HUES6 (cell line): ENCODE data around the gene ADGRA3.
"Not testable (repeated sequence)": the region's sequence is repeated elsewhere in the genome, so short reads cannot be mapped to it uniquely, and the experiment has no call there.

Source experiments
- H3K27ac ChIP-seq: 2 replicates; pipeline ENCODE4 v1.7.0; 2013; ENCODE audit warnings: low read depth, mild to moderate bottlenecking, low read length, inconsistent platforms
- H3K27me3 ChIP-seq: 2 replicates; pipeline ENCODE4 v1.6.1; 2013; ENCODE audit warnings: low read length; ENCODE audit not compliant: control insufficient read depth, insufficient read depth
- H3K36me3 ChIP-seq: 2 replicates; pipeline ENCODE4 v1.6.1; 2013; ENCODE audit warnings: low read length; ENCODE audit not compliant: control insufficient read depth, insufficient read depth
- H3K4me1 ChIP-seq: 2 replicates; pipeline ENCODE4 v1.6.1; 2013; ENCODE audit warnings: low read length; ENCODE audit not compliant: control insufficient read depth, insufficient read depth
- H3K4me3 ChIP-seq: 2 replicates; pipeline ENCODE4 v1.5.1; 2013; ENCODE audit warnings: low read depth, low read length
- H3K9ac ChIP-seq: one replicate; pipeline ENCODE4 v1.6.1; 2013; ENCODE audit warnings: mild to moderate bottlenecking, low read length
- H3K9me3 ChIP-seq: 2 replicates; pipeline ENCODE4 v1.6.1; 2013; ENCODE audit warnings: low read depth, low read length; ENCODE audit not compliant: control insufficient read depth, insufficient read depth

The ADGRA3 gene

GRCh38 chr4:22412013-22412412 is 103.9 kb downstream of the ADGRA3 start:
- Histone ChIP-seq H3K27me3 (no peaks in the 10 kb centered on the region), H3K4me1 (no peaks in the 10 kb centered on the region), H3K27ac (no peak overlapping the region), H3K4me3 (no peak overlapping the region), H3K36me3 (peaks cover 20% of the 10 kb centered on the region), H3K9ac (no peak overlapping the region), H3K9me3 (no peaks in the 10 kb centered on the region)

GRCh38 chr4:22410645-22411247 is 105.1 kb downstream of the ADGRA3 start:
- H3K36me3 ChIP-seq = peaks cover 21% of the 10 kb centered on the region
- H3K9me3 ChIP-seq = no peaks in the 10 kb centered on the region
- no peaks in the 10 kb centered on the region for H3K4me1 ChIP-seq
- H3K9ac ChIP-seq = no peak overlapping the region
- no peak overlapping the region for H3K4me3 ChIP-seq
- no peak overlapping the region for H3K27ac ChIP-seq
- no peaks in the 10 kb centered on the region for H3K27me3 ChIP-seq

GRCh38 chr4:22408474-22408873 is 107.4 kb downstream of the ADGRA3 start:
- H3K9ac ChIP-seq = no peak overlapping the region
- peaks cover 27% of the 10 kb centered on the region for H3K36me3 ChIP-seq
- H3K4me3 ChIP-seq = no peak overlapping the region
- no peaks in the 10 kb centered on the region for H3K9me3 ChIP-seq
- no peaks in the 10 kb centered on the region for H3K4me1 ChIP-seq
- H3K27ac ChIP-seq = no peak overlapping the region
- no peaks in the 10 kb centered on the region for H3K27me3 ChIP-seq

- no peak overlapping the region for H3K9ac ChIP-seq
- H3K27me3 ChIP-seq = no peaks in the 10 kb centered on the region
- peaks cover 25% of the 10 kb centered on the region for H3K36me3 ChIP-seq
- H3K27ac ChIP-seq = no peak overlapping the region
- no peaks in the 10 kb centered on the region for H3K9me3 ChIP-seq
- no peak overlapping the region for H3K4me3 ChIP-seq
- no peaks in the 10 kb centered on the region for H3K4me1 ChIP-seq
Measured at GRCh38 chr4:22407361-22407760, 108.5 kb downstream of the ADGRA3 start.

- Histone ChIP-seq H3K9me3 (no peaks in the 10 kb centered on the region), H3K4me1 (no peaks in the 10 kb centered on the region), H3K9ac (no peak overlapping the region), H3K27ac (no peak overlapping the region), H3K36me3 (peaks cover 43% of the 10 kb centered on the region), H3K4me3 (no peak overlapping the region), H3K27me3 (no peaks in the 10 kb centered on the region)
Measured at GRCh38 chr4:22398671-22399070, 117.2 kb downstream of the ADGRA3 start.

- no peak overlapping the region for H3K4me3 ChIP-seq
- no peak overlapping the region for H3K9ac ChIP-seq
- no peaks in the 10 kb centered on the region for H3K27me3 ChIP-seq
- H3K9me3 ChIP-seq = no peaks in the 10 kb centered on the region
- no peaks in the 10 kb centered on the region for H3K4me1 ChIP-seq
- no peak overlapping the region for H3K27ac ChIP-seq
- peaks cover 27% of the 10 kb centered on the region for H3K36me3 ChIP-seq
Measured at GRCh38 chr4:22391551-22391950, 124.3 kb downstream of the ADGRA3 start.

GRCh38 chr4:22389240-22389870 is 126.5 kb downstream of the ADGRA3 start:
- Histone ChIP-seq H3K9ac (no peak overlapping the region), H3K27ac (no peak overlapping the region), H3K36me3 (peaks cover 37% of the 10 kb centered on the region), H3K4me1 (no peaks in the 10 kb centered on the region), H3K27me3 (no peaks in the 10 kb centered on the region), H3K4me3 (no peak overlapping the region), H3K9me3 (no peaks in the 10 kb centered on the region)

- Histone ChIP-seq H3K27ac (no peak overlapping the region), H3K4me3 (no peak overlapping the region), H3K27me3 (no peaks in the 10 kb centered on the region), H3K9me3 (no peaks in the 10 kb centered on the region), H3K36me3 (peaks cover 36% of the 10 kb centered on the region), H3K4me1 (no peaks in the 10 kb centered on the region), H3K9ac (no peak overlapping the region)
Measured at GRCh38 chr4:22385611-22386011, 130.3 kb downstream of the ADGRA3 start.

- H3K27me3 ChIP-seq = no peaks in the 10 kb centered on the region
- H3K36me3 ChIP-seq = peaks cover 36% of the 10 kb centered on the region
Measured at GRCh38 chr4:22384154-22384553, 131.7 kb downstream of the ADGRA3 start.

GRCh38 chr4:22382216-22382615 is 133.7 kb downstream of the ADGRA3 start:
- H3K4me3 ChIP-seq, H3K27me3 ChIP-seq, H3K27ac ChIP-seq, H3K4me1 ChIP-seq, H3K9ac ChIP-seq, H3K9me3 ChIP-seq: not testable (repeated sequence)
- H3K36me3 ChIP-seq = peaks cover 19% of the 10 kb centered on the region

More at GRCh38 chr4:22384154-22384553, 131.7 kb downstream of the ADGRA3 start:
- Histone ChIP-seq H3K4me3 (no peak overlapping the region), H3K9ac (no peak overlapping the region), H3K9me3 (no peaks in the 10 kb centered on the region), H3K27ac (no peak overlapping the region), H3K4me1 (no peaks in the 10 kb centered on the region)

- no peaks in the 10 kb centered on the region for H3K36me3 ChIP-seq
- H3K9me3 ChIP-seq = no peaks in the 10 kb centered on the region
Measured at GRCh38 chr4:22372986-22373385, 142.9 kb downstream of the ADGRA3 start.

More at GRCh38 chr4:22372986-22373385, 142.9 kb downstream of the ADGRA3 start:
- H3K4me3 ChIP-seq = no peak overlapping the region
- no peak overlapping the region for H3K9ac ChIP-seq
- no peak overlapping the region for H3K27ac ChIP-seq
- no peaks in the 10 kb centered on the region for H3K27me3 ChIP-seq
- H3K4me1 ChIP-seq = no peaks in the 10 kb centered on the region
